ENCODE data around the gene NDFIP1.

The NDFIP1 gene

DNA sequence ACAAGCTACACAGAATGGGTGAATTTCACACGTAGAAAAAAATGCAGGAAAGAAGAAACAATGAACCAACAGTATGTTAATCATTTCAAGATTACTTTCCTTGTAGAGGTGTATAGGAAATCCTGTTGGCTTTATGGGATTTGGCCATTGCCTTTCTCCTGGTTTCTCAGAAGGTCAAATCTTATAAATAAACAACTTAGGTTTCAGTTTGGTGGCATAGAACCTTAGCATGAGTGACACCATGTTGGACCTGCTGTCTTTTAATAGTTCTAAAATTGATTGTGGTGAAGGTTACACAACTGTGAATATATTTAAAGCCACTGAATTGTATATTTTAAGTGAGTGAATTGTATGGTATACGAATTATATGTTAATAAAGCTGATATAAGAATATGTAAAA lies 16.7 kb upstream of the NDFIP1 start:
- DNase-seq (ENCODE audit: low read depth): no peak
- H3K4me3 ChIP-seq (ENCODE audit: low read length): no peak overlapping the region
- TF ChIP-seq, protein P1, sequence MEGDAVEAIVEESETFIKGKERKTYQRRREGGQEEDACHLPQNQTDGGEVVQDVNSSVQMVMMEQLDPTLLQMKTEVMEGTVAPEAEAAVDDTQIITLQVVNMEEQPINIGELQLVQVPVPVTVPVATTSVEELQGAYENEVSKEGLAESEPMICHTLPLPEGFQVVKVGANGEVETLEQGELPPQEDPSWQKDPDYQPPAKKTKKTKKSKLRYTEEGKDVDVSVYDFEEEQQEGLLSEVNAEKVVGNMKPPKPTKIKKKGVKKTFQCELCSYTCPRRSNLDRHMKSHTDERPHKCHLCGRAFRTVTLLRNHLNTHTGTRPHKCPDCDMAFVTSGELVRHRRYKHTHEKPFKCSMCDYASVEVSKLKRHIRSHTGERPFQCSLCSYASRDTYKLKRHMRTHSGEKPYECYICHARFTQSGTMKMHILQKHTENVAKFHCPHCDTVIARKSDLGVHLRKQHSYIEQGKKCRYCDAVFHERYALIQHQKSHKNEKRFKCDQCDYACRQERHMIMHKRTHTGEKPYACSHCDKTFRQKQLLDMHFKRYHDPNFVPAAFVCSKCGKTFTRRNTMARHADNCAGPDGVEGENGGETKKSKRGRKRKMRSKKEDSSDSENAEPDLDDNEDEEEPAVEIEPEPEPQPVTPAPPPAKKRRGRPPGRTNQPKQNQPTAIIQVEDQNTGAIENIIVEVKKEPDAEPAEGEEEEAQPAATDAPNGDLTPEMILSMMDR (conservative IDR thresholded peaks at IDR 0.05; ENCODE audit: low read depth, low read length): no peak

GRCh38 chr5:142095035-142095434 lies 13.5 kb upstream of the NDFIP1 start:
- TF ChIP-seq, protein P1 (conservative IDR thresholded peaks at IDR 0.05; ENCODE audit: low read depth, low read length): no peak
- no peak overlapping the region for H3K4me3 ChIP-seq (ENCODE audit: low read length)
- no peak for DNase-seq (ENCODE audit: low read depth)

DNA sequence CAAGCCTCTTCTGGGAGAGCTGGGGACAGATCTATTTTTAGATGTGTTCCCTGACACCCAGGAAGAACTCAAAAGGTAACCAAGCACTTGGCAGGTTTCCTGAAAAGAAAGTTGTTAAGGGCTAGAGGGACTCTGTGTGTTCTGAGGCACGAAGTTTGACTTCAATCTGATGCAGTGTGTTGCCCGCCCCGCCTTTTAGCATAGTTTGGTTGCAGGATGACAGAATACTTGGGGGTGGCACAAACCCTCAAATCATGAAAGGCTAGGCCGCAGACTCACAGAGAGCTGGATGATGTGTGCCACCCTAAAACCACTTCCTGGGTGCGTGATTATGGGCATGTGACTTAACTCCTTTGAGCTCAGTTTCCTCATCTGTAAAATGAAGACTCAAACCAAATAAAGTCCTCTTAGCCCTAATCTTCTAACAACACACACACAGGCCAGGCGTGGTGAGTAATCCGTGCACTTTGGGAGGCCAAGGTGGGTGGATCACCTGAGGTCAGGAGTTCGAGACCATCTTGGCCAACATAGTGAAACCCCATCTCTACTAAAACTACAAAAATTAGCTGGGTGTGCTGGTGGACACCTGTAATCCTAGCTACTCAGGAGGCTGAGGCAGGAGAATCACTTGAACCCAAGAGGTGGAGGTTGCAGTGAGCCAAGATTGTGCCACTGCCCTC lies 12.8 kb upstream of the NDFIP1 start:
- no peak for DNase-seq (ENCODE audit: low read depth)
- TF ChIP-seq, protein P1 (conservative IDR thresholded peaks at IDR 0.05; ENCODE audit: low read depth, low read length): no peak
- no peak overlapping the region for H3K4me3 ChIP-seq (ENCODE audit: low read length)

DNA sequence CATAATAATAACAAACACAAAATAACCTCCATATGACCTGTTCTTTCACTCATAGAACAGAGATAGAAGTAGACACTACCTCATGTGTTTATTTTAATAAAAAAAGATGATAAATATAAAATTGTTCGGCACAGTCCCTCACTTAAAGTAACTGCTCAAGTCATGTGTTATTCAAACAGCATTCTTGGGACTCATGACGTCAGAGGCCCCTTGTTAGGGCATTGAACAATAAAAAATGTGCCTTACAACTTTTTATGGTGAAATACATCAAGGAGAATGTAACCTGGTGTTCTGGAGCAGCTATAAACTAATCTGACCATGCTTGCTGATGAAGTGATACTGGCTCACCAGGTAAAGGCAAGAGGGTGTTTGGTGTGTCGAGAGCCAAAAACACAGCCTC lies 12.2 kb upstream of the NDFIP1 start:
- TF ChIP-seq, protein P1 (conservative IDR thresholded peaks at IDR 0.05; ENCODE audit: low read depth, low read length): no peak
- no peak for DNase-seq (ENCODE audit: low read depth)
- no peak overlapping the region for H3K4me3 ChIP-seq (ENCODE audit: low read length)

- DNase-seq (ENCODE audit: low read depth): no peak
- TF ChIP-seq, protein P1 (conservative IDR thresholded peaks at IDR 0.05; ENCODE audit: low read depth, low read length): no peak
- no peak overlapping the region for H3K4me3 ChIP-seq (ENCODE audit: low read length)
Measured at GRCh38 chr5:142097681-142098080, 10.9 kb upstream of the NDFIP1 start.

DNA sequence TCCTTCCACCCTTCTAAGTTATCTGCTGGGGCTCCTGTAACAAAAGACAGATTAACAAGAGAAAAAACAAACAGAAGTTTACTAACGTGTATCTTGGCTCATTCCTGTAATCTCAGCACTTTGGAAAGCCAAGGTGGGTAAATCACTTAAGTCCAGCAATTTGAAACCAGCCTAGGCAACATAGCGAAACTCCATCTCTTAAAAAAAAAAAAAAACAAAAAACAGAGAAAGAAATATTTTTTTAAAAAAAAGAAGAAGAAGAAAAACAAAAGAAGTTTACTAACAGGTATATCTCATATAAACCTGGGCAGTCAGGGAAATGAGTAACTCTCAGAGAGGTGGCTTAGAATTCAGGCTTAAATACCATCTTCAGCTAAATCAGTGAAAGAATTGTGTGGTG lies 10.3 kb upstream of the NDFIP1 start:
- H3K4me3 ChIP-seq (ENCODE audit: low read length): no peak overlapping the region
- TF ChIP-seq, protein P1 (conservative IDR thresholded peaks at IDR 0.05; ENCODE audit: low read depth, low read length): no peak
- DNase-seq (ENCODE audit: low read depth): no peak

DNA sequence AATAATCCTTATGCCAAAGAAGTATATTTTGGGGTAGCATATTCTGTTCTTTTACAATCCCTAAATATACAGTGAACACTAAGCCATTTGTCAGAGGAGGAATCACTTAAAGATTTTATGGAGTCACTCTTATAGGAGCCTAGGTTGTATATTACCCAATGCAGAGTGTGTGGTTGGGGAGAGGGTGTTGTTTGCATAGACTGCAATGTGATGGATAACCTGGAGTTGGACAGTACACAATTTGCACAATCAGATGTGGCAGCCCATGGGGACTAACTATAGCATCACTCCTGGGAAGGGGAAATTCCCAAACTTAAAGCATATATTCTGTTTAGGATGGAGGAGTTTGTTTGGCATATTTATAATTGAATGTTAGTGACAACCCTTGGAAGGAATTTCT lies 9.6 kb upstream of the NDFIP1 start:
- no peak overlapping the region for H3K4me3 ChIP-seq (ENCODE audit: low read length)
- DNase-seq (ENCODE audit: low read depth): no peak
- TF ChIP-seq, protein P1 (conservative IDR thresholded peaks at IDR 0.05; ENCODE audit: low read depth, low read length): no peak
